ENCODE data around the gene HOXD12.

The HOXD12 gene

DNA sequence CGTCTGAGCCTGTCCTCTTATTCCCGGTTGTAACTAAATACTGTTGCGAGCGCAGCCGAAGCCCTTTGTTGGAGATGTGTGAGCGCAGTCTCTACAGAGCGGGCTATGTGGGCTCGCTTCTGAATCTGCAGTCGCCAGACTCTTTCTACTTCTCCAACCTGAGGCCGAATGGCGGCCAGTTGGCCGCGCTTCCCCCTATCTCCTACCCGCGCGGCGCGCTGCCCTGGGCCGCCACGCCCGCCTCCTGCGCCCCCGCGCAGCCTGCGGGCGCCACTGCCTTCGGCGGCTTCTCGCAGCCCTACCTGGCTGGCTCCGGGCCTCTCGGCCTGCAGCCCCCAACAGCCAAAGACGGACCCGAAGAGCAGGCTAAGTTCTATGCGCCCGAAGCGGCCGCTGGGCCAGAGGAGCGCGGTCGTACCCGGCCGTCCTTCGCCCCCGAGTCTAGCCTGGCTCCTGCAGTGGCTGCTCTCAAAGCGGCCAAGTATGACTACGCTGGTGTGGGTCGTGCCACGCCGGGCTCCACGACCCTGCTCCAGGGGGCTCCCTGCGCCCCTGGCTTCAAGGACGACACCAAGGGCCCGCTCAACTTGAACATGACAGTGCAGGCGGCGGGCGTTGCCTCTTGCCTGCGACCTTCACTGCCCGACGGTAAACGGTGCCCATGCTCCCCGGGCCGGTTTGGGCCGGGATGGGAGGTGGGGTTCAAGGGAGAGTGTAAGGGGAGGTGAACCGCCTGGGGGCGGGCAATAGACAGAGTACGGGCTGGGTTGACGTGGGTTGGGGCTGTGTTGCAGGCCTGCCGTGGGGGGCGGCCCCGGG lies at the start of gene HOXD12:
Gene HOXD12 (plus strand): TSS at position 68 of the 819 bp plus-strand sequence. CDS start 7 bp downstream, at position 75.
- DNase-seq (ENCODE audit: low read depth) = no peak

- DNase-seq (ENCODE audit: low read depth) = no peak
Observed at GRCh38 chr2:176056406-176056805, 43.2 kb upstream of the HOXD12 start.

- DNase-seq (ENCODE audit: low read depth) = no peak
Observed at GRCh38 chr2:176063958-176064357, 35.6 kb upstream of the HOXD12 start.

DNA sequence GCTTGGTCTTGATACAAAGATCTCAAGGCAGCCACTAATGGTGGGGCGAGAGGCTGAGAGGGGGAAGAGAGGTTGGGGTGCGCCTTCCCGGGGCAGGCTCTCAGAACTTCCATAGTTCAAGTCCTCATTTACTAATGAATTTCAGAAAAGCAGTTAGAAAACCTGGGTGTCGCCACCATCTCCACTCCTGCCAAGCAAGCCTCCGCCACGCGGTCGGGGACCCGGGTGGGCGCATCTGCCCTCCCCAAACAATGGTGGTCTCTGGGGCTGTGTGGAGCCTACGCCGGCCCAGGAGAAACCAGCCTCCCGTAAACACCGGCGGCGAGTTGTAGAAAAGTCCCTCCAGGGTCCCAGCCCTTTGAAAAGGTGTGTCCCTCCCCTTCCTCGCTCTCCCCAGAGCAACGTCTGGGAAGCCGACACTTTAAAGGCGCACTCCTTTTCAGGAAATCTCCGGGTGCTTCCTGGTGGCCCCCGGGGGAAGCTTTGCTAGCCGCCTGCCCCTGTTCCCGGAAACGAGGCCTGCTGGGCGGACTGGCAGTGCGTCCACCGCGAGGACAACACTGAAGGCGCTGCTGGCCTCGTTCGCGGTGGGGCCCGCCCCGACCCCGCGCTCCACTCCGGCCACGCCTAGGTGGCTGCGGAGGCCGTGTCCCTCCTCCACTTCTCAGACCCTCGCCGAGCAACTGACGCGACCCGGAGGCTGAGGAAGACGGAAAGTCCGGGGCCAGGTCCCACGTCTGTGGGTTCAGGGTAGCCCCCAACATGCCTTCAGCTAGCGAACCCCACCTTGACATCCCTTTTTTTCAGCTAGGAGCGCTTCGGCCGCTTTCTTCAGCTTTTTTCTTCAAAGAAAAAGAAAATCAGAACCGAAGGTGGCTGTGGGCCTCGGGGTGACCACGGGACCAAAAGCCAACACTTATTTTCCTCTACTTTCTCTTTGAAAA lies 32.7 kb upstream of the HOXD12 start:
- no peak for DNase-seq (ENCODE audit: low read depth)

GRCh38 chr2:176067589-176068418 lies 31.8 kb upstream of the HOXD12 start:
- DNase-seq (ENCODE audit: low read depth) = no peak

- DNase-seq (ENCODE audit: low read depth) = no peak
Observed at GRCh38 chr2:176068419-176068832, 31.2 kb upstream of the HOXD12 start.

DNA sequence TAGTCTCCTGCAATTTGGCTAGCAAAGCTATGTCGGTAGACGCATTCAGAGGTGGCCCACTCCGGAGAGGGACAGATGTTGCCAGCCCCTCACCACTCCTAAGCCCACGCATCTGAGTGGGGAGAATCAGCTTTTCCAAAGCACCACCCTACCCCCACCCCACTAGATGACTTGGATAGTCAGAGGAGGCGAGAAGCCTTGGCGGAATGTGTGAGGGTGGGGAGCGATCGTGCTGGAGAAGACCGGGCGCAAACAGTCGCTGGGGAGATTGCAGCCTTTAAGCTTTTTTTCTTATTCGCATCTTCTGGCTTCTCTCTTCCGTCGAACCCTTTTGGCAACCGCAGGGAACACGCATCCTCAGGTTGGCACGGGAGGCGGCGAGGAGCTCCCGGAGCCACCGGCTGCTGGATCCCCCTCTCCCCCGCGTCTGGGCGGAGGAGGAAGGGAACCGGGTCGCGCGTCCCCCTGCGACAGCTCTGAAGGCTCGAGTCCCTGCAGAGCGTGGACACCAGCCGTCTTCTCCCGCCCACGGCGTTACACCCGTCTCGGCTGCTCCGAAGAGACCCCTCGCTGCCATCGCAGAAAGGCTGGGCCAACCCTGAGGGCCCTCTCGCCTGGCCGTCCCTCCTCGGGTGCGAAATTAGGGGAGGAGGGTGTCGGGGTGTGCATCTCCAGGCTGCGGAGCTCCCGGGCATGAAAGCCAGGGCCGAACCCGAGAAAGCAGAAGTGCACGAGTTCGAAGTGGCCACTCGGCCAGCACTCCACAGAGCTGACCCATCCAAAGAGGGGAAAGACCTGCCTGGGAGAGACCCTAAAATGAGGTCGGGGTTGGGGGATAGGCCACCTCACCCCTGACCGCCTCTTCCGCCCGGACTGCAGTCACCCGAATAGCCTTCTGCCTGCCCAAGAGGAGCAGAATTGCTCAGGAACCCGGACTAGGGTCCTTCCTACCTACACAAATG lies 28.0 kb upstream of the HOXD12 start:
- DNase-seq (ENCODE audit: low read depth) = no peak

- no peak for DNase-seq (ENCODE audit: low read depth)
Observed at GRCh38 chr2:176072292-176072669, 27.3 kb upstream of the HOXD12 start.

DNA sequence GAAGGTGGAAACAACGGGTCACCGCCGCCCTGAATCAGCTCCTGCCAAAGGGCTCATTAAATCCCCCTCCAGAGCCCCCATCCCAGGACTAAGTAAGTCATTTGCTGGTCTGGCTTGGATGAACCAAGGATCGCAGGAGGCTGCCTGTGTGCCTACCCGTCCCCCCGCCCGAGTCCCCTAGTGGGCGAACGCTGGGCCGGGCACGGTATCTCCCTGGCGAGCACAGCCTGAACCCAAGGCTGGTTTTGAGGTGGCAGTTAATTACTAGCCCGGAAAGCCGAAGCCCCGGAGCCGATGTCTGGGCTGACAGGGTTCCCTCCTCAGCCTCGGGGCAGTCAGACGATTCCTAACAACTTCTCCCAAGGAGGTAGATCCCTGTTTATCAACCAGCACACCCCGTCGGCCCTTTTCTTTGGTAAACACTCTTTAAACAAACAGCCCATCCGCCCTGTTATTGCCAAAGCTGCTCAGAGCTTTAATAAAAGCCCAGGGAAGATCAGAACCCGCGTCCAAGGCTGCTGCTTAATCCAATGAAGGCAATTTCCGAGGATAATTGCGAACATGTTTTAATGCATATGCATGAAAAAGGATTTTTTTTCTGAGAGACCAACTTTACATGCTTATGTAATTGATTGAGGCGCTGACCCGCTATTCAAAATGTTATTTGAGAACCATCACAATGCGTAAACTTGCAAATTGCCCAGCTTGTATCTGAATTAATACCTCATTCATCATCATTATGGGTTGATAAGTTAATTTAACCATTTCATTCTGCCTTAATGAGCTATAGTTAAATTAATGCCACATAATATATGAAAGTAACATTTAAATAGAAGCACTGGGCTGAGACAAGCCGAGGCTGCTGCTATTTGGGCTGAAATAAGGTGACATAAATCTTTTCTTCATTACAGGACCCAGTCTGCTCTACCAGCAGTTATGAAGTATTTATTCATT lies 26.4 kb upstream of the HOXD12 start:
- DNase-seq (ENCODE audit: low read depth) = no peak

DNA sequence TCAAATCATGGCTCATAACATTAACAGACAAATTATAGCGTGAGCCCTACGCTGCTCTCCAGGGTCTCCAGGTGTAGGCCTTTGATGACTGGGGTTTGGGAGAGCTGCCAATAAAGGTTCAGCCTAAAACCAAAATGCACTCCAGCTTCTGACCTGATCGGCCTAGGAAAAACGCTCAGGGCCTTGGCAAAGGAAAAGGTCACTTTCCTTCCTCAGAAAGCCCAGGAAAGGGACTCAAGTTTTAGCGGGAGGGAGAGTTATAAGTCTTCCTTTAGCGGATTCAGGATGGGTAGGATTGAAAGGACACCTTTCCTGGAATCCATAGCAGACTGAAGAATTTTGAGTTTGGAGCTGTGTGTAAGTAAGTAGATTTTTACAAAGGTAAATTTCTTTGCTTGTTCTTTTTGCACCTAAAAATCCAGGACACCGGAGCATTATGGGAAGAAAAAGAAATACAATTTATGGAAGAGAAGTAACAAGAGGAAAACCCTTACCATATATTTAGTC lies 24.6 kb upstream of the HOXD12 start:
- DNase-seq (ENCODE audit: low read depth) = no peak

DNA sequence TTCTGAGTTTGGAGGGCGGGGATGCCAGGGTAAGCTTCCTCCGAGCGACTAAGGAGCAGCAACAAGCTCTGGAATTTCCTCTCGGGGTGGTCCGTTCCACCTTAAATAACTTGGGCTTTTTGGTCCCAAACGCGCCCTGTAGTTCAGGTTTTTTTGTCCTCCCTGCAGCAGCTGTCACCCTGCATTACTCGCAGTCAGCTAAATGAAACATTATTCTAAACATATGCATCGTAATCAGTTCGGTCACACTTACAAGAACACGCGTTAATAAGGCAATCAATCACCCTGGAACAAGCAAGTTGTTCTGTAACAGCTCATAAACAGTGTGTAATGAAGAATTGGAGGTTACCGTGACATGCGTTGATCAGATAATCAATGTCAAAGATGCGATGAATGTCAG lies 24.1 kb upstream of the HOXD12 start:
- DNase-seq (ENCODE audit: low read depth) = no peak

- no peak for DNase-seq (ENCODE audit: low read depth)
Observed at GRCh38 chr2:176076063-176076462, 23.5 kb upstream of the HOXD12 start.

DNA sequence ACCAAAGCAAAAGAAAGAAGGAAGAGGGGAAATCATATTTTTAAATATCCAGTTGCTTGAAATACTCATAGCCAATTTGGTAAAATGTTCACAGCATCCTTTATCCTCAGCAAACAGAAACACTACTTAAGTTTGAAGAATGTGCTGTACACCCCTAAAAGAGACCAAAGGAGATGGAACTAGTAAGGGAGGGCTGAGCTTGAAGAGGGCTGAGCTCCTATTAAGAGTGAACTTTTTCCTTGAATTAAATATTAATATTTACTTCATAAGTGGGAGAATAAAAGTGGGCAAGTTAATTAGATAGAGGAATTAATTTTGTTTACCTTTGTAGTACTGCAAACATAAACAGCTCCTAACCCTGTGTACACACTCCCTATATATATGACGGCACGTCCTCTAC lies 22.8 kb upstream of the HOXD12 start:
- DNase-seq (ENCODE audit: low read depth) = no peak

GRCh38 chr2:176078541-176079284 lies 20.9 kb upstream of the HOXD12 start:
- no peak for DNase-seq (ENCODE audit: low read depth)

DNA sequence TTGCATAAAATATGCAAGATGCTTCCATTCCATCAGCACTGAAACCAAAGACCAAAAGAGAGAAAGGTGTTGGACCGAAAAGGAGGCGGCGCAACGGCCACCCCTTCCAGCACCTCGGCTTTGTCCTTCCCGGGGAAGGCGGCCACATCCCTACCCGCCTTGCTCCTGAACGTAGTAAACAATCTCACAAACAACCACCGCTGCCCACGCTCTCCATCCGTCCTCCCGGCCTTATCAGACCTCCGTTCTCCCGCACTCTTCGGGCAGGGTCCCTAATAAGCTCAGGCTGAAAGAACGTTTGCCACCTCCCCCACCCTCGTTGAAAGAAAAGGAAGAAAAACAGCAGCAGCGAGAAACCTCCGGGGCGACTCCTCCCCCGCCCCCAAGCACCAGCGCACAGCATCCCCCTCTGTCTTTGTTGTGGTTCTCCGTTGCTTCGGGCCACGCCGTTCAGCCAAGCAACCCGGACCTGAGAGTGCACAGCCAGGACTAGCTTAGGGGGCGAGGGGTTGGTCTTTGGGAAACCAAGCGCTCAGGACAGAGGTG lies 20.2 kb upstream of the HOXD12 start:
- no peak for DNase-seq (ENCODE audit: low read depth)

- no peak for DNase-seq (ENCODE audit: low read depth)
Observed at GRCh38 chr2:176079831-176080539, 19.6 kb upstream of the HOXD12 start.

DNA sequence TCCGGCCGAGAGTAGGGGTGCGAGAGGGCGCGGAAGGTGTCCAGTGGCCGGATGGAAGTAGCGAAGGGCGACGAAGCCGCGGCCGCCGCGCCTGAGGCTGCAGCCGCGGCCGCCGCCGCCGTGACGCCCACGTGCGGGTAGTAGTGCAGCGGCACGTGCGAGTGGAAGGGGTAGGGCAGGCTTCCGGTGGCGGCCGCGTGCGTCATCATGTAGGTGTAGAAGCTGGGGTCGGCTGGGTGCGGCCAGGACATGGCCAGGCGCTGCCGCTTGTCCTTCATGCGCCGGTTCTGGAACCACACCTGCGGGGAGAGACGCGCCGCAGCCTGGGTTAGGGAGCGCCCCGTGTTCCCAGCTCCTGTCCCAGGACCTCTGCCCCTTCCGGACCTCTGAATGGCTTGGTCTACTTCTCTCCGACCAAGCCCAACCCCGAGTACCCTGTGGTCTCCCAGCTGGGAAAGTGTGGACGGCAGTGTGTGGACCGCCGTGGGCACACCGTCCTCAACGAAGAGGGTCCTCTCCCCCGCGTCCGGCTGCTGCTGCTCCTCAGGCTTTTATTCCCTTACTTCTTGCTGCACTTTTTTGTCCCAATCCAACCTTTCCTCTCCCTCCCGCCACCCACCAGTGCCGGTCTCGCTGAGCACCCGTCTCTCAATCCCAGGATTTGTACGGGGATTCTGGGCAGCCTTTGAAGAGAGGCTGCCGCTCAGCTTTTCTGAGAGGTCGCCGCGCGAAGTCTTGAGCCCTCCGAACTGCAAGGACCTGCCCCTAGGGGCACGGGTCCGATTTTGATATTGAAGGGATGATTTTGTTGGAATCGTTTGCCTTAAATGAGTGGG lies 18.8 kb upstream of the HOXD12 start:
- no peak for DNase-seq (ENCODE audit: low read depth)
